Heart left ventricle (tissue), 13 donors: ENCODE measurements around the gene GAMT.

ENCODE experiments used
- CTCF ChIP-seq, 12 donors: fragments of 200-600 bp; sonication (generic) in 4 of 12; IDR thresholded peaks; one replicate each; pipeline versions ENCODE4 v1.5.0 to v1.8.0; 2018 to 2022; ENCODE audit warnings: antibody characterized with exemption in 12 of 12, mild to moderate bottlenecking in 5 of 12
- POLR2A ChIP-seq, 2 donors: fragments of 450-650 bp; IDR thresholded peaks; one replicate each; pipeline ENCODE4 v1.6.1; 2017; ENCODE audit warnings: antibody characterized with exemption in 2 of 2, mild to moderate bottlenecking in 2 of 2, moderate library complexity in 2 of 2
- donor health status: ischemic (EF 13 %, LVEDD 7.1; RV severe dilation, severe dysfunction).
- donor health status: DM: no; HTN: yes; CAD: no.
- donor health status: DM: no; HTN: no; CAD: no.
- donor health status: ischemic (EF 25% LVEDD 6.9; RV normal size, moderate dysfunction).
- donor health status: ischemic (EF 25% LVEDD 5.7; RV mildly dilated, moderate dysfunction).
- donor health status: ischemic (EF 35%, LVEDD 5.7; RV mildly dilated, moderate dysfunction).
- donor health status: nonischemic (EF 11% LVEDD 7.7; RV severe dilation, severe dysfunction).
- donor health status: DM: yes; HTN: yes; CAD: no.
- donor health status: PGD.
- donor health status: ischemic (EF 29% LVEDD 5.4; RV normal size, mild dysfunction).
- donor health status: nonischemic (EF 23%, LVEDD 6.1; RV moderate dilation, normal function).

- TF ChIP-seq POLR2A (IDR thresholded peaks at IDR 0.05) (no peak), CTCF (IDR thresholded peaks at IDR 0.05) (no peak)
These were observed 44.9 kb downstream of the GAMT start for GRCh38 chr19:1356508-1356865.
